Neural cell (in vitro differentiated cells): ENCODE data around the gene ADGRA1. TPM values are rescaled to one million over a fixed set of nuclear protein-coding genes. Genes with fewer than 3 reads are reported as not detected.

Experiments
- H2AFZ ChIP-seq: fragments of 200-600, 300-800 bp; sonication (generic), shearing (Covaris generic); 2 replicates; pipeline ENCODE4 v1.6.0; 2014; ENCODE audit warnings: low read depth, mild to moderate bottlenecking, antibody characterized with exemption, low read length, moderate library complexity
- H3F3A ChIP-seq: fragments of 200-600 bp; shearing (Covaris generic); 2 replicates; pipeline ENCODE4 v1.6.1; 2016; ENCODE audit warnings: mild to moderate bottlenecking, moderate library complexity, mixed read lengths, antibody characterized with exemption, low read length; ENCODE audit not compliant: insufficient read depth, poor library complexity, severe bottlenecking
- H3K27ac ChIP-seq: fragments of 200-600, 300-800 bp; sonication (generic), shearing (Covaris generic); 2 replicates; pipeline ENCODE4 v1.5.1; 2014; ENCODE audit warnings: mild to moderate bottlenecking, low read length, moderate library complexity
- H3K27me3 ChIP-seq: fragments of 300-800, 200-600 bp; sonication (generic), shearing (Covaris generic); 2 replicates; pipeline ENCODE4 v1.6.0; 2014; ENCODE audit warnings: mild to moderate bottlenecking, low read depth, low read length, moderate library complexity; ENCODE audit not compliant: insufficient read depth
- H3K36me3 ChIP-seq: fragments of 300-800, 200-600 bp; sonication (generic), shearing (Covaris generic); 2 replicates; pipeline ENCODE4 v1.5.1; 2014; ENCODE audit warnings: mild to moderate bottlenecking, antibody characterized with exemption, low read length, moderate library complexity; ENCODE audit not compliant: insufficient read depth
- H3K4me2 ChIP-seq: fragments of 300-800, 200-600 bp; sonication (generic), shearing (Covaris generic); 2 replicates; pipeline ENCODE4 v1.6.0; 2014; ENCODE audit warnings: mild to moderate bottlenecking, low read length
- H3K4me3 ChIP-seq: fragments of 300-800, 200-600 bp; sonication (generic), shearing (Covaris generic); 2 replicates; pipeline ENCODE4 v1.5.1; 2014; ENCODE audit warnings: mild to moderate bottlenecking, low read length, moderate library complexity
- H3K79me2 ChIP-seq: fragments of 200-600 bp; shearing (Covaris generic); replicated peaks from 2 replicates; pipeline ENCODE4 v1.6.0; 2014; ENCODE audit warnings: mild to moderate bottlenecking, low read length, moderate library complexity; ENCODE audit not compliant: insufficient read depth
- H3K9ac ChIP-seq: fragments of 300-800, 200-600 bp; sonication (generic), shearing (Covaris generic); 2 replicates; pipeline ENCODE4 v1.6.1; 2016; ENCODE audit warnings: mild to moderate bottlenecking, low read length, mixed read lengths
- H3K9me2 ChIP-seq: fragments of 200-600 bp; shearing (Covaris generic); 2 replicates; pipeline ENCODE4 v1.6.1; 2016; ENCODE audit warnings: mild to moderate bottlenecking, low read length, mixed read lengths; ENCODE audit not compliant: insufficient read depth
- H3K9me3 ChIP-seq: fragments of 200-600, 300-800 bp; sonication (generic), shearing (Covaris generic); 2 replicates; pipeline ENCODE4 v1.6.1; 2016; ENCODE audit warnings: mild to moderate bottlenecking, mixed run types, low read length, moderate library complexity, mixed read lengths
- H4K20me1 ChIP-seq: fragments of 200-600 bp; shearing (Covaris generic); 2 replicates; pipeline ENCODE4 v1.6.1; 2016; ENCODE audit warnings: mild to moderate bottlenecking, mixed run types; ENCODE audit not compliant: insufficient read depth
- EP300 ChIP-seq: fragments of 450-650 bp; conservative IDR thresholded peaks from 2 replicates; pipeline ENCODE4 v1.6.1; 2014; ENCODE audit warnings: antibody characterized with exemption, mild to moderate bottlenecking, moderate library complexity; ENCODE audit not compliant: poor library complexity, severe bottlenecking
- MXI1 ChIP-seq: fragments of 450-650 bp; conservative IDR thresholded peaks from 2 replicates; pipeline ENCODE4 v1.6.1; 2014; ENCODE audit warnings: antibody characterized with exemption, mild to moderate bottlenecking; ENCODE audit not compliant: poor library complexity, severe bottlenecking
- POLR2AphosphoS5 ChIP-seq: IDR thresholded peaks from 2 replicates; pipeline ENCODE4 v1.6.1; 2012
- RAD21 ChIP-seq: fragments of 450-650 bp; conservative IDR thresholded peaks from 2 replicates; pipeline ENCODE4 v1.6.1; 2014; ENCODE audit warnings: antibody characterized with exemption, mild to moderate bottlenecking, moderate library complexity
- REST ChIP-seq: IDR thresholded peaks from 2 replicates; pipeline ENCODE4 v1.6.1; 2012; ENCODE audit warnings: borderline replicate concordance
- SMC3 ChIP-seq: fragments of 450-650 bp; conservative IDR thresholded peaks from 2 replicates; pipeline ENCODE4 v1.6.1; 2014; ENCODE audit warnings: antibody characterized with exemption, mild to moderate bottlenecking, moderate library complexity; ENCODE audit not compliant: poor library complexity
- TAF1 ChIP-seq: IDR thresholded peaks from 2 replicates; pipeline ENCODE4 v1.6.1; 2012; ENCODE audit warnings: low read depth
- polyA plus RNA-seq: library from polyadenylated mRNA; depleted of rRNA; stranded (reverse); fragments of >200 nt; gene quantifications from 2 replicates; pipeline ENCODE4 v1.2.3, GENCODE V29; 2014
- TF ChIP-seq, protein P1 (sequence below): fragments of 450-650 bp; IDR thresholded peaks from 2 replicates; pipeline ENCODE4 v1.5.1; 2014; ENCODE audit warnings: antibody characterized with exemption, mild to moderate bottlenecking, moderate library complexity; ENCODE audit not compliant: poor library complexity, severe bottlenecking

ADGRA1 gene
- polyA plus RNA-seq, 1 donor from 2014 or later: 2.2 TPM

- Histone ChIP-seq H4K20me1 (no peaks in the 10 kb centered on the region), H3K9me3 (no peaks in the 10 kb centered on the region), H2AFZ (no peak overlapping the region), H3K9me2 (no peaks in the 10 kb centered on the region), H3F3A (no peaks in the 10 kb centered on the region), H3K79me2 (no peaks in the 10 kb centered on the region), H3K9ac (no peak overlapping the region), H3K4me3 (no peak overlapping the region), H3K27ac (no peak overlapping the region), H3K27me3 (no peaks in the 10 kb centered on the region), H3K36me3 (no peaks in the 10 kb centered on the region), H3K4me2 (no peak overlapping the region)
- TF ChIP-seq TAF1 (no peak), POLR2AphosphoS5 (no peak), MXI1 (no peak), REST (no peak), SMC3 (no peak), EP300 (no peak), RAD21 (no peak)
- TF ChIP-seq, protein P1, sequence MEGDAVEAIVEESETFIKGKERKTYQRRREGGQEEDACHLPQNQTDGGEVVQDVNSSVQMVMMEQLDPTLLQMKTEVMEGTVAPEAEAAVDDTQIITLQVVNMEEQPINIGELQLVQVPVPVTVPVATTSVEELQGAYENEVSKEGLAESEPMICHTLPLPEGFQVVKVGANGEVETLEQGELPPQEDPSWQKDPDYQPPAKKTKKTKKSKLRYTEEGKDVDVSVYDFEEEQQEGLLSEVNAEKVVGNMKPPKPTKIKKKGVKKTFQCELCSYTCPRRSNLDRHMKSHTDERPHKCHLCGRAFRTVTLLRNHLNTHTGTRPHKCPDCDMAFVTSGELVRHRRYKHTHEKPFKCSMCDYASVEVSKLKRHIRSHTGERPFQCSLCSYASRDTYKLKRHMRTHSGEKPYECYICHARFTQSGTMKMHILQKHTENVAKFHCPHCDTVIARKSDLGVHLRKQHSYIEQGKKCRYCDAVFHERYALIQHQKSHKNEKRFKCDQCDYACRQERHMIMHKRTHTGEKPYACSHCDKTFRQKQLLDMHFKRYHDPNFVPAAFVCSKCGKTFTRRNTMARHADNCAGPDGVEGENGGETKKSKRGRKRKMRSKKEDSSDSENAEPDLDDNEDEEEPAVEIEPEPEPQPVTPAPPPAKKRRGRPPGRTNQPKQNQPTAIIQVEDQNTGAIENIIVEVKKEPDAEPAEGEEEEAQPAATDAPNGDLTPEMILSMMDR: no peak
Measured at GRCh38 chr10:133059571-133059970, 28.2 kb upstream of the ADGRA1 start.

DNA sequence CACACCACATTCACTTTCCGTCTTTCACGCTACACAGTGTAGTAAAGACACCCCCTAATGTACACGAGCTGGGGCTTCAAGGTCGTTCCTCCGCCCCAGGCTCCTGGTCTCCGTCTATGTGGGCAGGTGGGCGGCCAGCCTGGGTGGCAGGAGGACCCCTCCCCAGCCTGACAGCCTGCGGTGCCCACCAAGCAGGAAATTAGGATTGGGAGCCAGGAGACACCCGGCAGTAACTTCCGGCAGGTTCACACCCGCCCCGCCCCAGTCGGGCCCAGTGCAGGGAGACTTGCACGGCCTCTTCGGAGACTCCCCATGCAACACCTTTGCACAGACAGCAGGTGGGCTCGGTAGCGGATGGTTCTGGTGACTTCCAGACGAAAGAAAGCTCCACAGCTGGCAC is 27.7 kb upstream of the ADGRA1 start:
- no peaks in the 10 kb centered on the region for H3K36me3 ChIP-seq
- no peak overlapping the region for H3K4me2 ChIP-seq
- H2AFZ ChIP-seq: no peak overlapping the region
- H3K27me3 ChIP-seq: no peaks in the 10 kb centered on the region
- no peak overlapping the region for H3K9ac ChIP-seq
- no peak overlapping the region for H3K27ac ChIP-seq
- TF ChIP-seq TAF1: no peak
- no peak for TF ChIP-seq EP300
- TF ChIP-seq, protein P1: no peak
- no peak for TF ChIP-seq MXI1
- no peak for TF ChIP-seq RAD21
- no peak for TF ChIP-seq REST
- TF ChIP-seq POLR2AphosphoS5: no peak
- no peaks in the 10 kb centered on the region for H4K20me1 ChIP-seq
- H3K9me2 ChIP-seq: no peaks in the 10 kb centered on the region
- H3F3A ChIP-seq: no peaks in the 10 kb centered on the region
- H3K79me2 ChIP-seq: no peaks in the 10 kb centered on the region
- H3K9me3 ChIP-seq: no peaks in the 10 kb centered on the region
- H3K4me3 ChIP-seq: no peak overlapping the region
